Psoas muscle (tissue), 8 donors: ENCODE results near the gene MARCHF10. TPM values are rescaled to one million over a fixed set of nuclear protein-coding genes. Genes with fewer than 3 reads are reported as not detected.

Source experiments
- ATAC-seq, 4 donors: fragments of 200-7000 bp; cut with Tn5 transposase; one replicate each; pipeline ENCODE4 v1.9.1; 2020; ENCODE audit warnings: moderate library complexity in 3 of 4, mild to moderate bottlenecking in 2 of 4
- DNase-seq, 2 donors: peaks; one replicate each; pipeline ENCODE4 v3.0.0-alpha.2; 2020
- H3K27ac ChIP-seq: fragments of 200-600 bp; one replicate; pipeline ENCODE4 v1.8.0; 2022
- H3K27me3 ChIP-seq, 3 donors: fragments of 200-600 bp in 1 of 3; one replicate each; pipeline versions ENCODE4 v1.6.1 to v1.8.0; 2013 to 2022; ENCODE audit warnings: low read length in 2 of 3, mild to moderate bottlenecking in 2 of 3, moderate library complexity in 1 of 3; ENCODE audit not compliant: insufficient read depth in 3 of 3
- H3K36me3 ChIP-seq, 2 donors: fragments of 200-600 bp in 1 of 2; one replicate each; pipeline versions ENCODE4 v1.6.1 to v1.8.0; 2013 to 2022; ENCODE audit warnings: low read depth in 1 of 2, mild to moderate bottlenecking in 1 of 2, moderate library complexity in 1 of 2; ENCODE audit not compliant: insufficient read depth in 1 of 2
- H3K4me1 ChIP-seq: fragments of 200-600 bp; one replicate; pipeline ENCODE4 v1.8.0; 2022
- H3K4me3 ChIP-seq: fragments of 200-600 bp; one replicate; pipeline ENCODE4 v1.8.0; 2022; ENCODE audit warnings: mild to moderate bottlenecking
- H3K9me3 ChIP-seq: fragments of 200-600 bp; one replicate; pipeline ENCODE4 v1.8.0; 2022
- WGBS, 3 donors: extraction: QIAGEN DNeasy Blood & Tissue Kit; methylation state at CpG; one replicate each; pipeline versions ENCODE4 v1.1.6 to v1.1.7; 2013; 5-methylcytosine and 5-hydroxymethylcytosine counted together
- intact Hi-C, 2 donors: fragments of 100-400 bp; cut with DNase I; formaldehyde crosslinking; loops; one replicate each; pipeline versions ENCODE4 v1.11.0 to v1.14.2; 2022
- polyA plus RNA-seq, 3 donors: library from polyadenylated mRNA; stranded (reverse); fragments of 200-250 nt; gene quantifications; one replicate each; pipeline ENCODE4 v1.2.3, GENCODE V29; 2013
- total RNA-seq, 4 donors: library from RNA; stranded (reverse); fragmentation: NEBNext Ultra II Directional in 2 of 4; extraction: Animal tissue kit (Norgen Biotek cat#: 25700) in 2 of 4; gene quantifications; one replicate each; pipeline versions ENCODE4 v1.2.1 to v1.2.4, GENCODE V29; 2021 to 2023
- TF ChIP-seq, protein P1 (sequence below): fragments of 200-600 bp; IDR thresholded peaks from one replicate; pipeline ENCODE4 v1.8.0; 2022; ENCODE audit warnings: antibody characterized with exemption
- donor health status: healthy with polysubstance abuse.
- donor health status: DM: no; HTN: no; CAD: no; lungs with moderate emphysema.
- donor health status: Bipolar disorder and iron deficiency.
- donor health status: healthy.
- donor health status: DM: yes; HTN: yes; CAD: no.
- donor health status: DM: no; HTN: no; CAD: no.
- donor health status: DM: no; HTN: no; CAD: no.
- donor health status: DM: yes; HTN: yes; CAD: no.

Gene MARCHF10
- total and polyA plus RNA-seq, 7 donors = 0.01 TPM; not detected in 6

GRCh38 chr17:62724398-62725146 lies 83.5 kb downstream of the MARCHF10 start:
- H3K27ac ChIP-seq = no peak overlapping the region
- H3K4me1 ChIP-seq = peaks cover 3% of the 10 kb centered on the region
- ATAC-seq = no peak
- WGBS, 3 donors = 50 to 58% (median 53%) methylated on average over 16 of the region's 16 CpGs
- no peaks in the 10 kb centered on the region for H3K9me3 ChIP-seq
- H3K27me3 ChIP-seq = peaks cover 0 to 11% (median 3%) of the 10 kb centered on the region in 3 donors
- no peaks in the 10 kb centered on the region for H3K36me3 ChIP-seq
- H3K4me3 ChIP-seq = no peak overlapping the region
- TF ChIP-seq, protein P1, sequence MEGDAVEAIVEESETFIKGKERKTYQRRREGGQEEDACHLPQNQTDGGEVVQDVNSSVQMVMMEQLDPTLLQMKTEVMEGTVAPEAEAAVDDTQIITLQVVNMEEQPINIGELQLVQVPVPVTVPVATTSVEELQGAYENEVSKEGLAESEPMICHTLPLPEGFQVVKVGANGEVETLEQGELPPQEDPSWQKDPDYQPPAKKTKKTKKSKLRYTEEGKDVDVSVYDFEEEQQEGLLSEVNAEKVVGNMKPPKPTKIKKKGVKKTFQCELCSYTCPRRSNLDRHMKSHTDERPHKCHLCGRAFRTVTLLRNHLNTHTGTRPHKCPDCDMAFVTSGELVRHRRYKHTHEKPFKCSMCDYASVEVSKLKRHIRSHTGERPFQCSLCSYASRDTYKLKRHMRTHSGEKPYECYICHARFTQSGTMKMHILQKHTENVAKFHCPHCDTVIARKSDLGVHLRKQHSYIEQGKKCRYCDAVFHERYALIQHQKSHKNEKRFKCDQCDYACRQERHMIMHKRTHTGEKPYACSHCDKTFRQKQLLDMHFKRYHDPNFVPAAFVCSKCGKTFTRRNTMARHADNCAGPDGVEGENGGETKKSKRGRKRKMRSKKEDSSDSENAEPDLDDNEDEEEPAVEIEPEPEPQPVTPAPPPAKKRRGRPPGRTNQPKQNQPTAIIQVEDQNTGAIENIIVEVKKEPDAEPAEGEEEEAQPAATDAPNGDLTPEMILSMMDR = no peak
- no peak for DNase-seq
- intact Hi-C loops = no loop called here

DNA sequence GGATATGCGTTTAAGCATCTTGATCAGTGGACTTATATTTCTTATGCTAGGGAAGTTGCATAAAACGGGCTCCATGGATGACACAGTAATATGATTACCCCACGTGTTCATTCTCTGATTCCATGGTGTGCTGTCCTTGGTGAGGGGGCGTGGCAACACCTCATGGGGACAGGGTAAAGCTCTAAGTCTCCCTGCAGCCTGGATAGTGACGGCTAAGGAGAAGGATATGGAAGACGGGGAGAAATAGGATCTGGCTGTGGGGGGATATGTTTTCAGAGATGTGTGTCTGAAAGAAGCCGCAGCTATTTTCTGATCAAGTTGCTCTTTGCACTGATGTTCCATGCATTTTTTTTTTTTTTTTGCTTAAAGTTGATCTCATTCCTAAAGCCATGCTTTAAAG lies 84.3 kb downstream of the MARCHF10 start:
- intact Hi-C loops = no loop called here
- DNase-seq (no peak), ATAC-seq (peak in 1 of 4 donors; percentile 48)
- TF ChIP-seq, protein P1 = no peak
- H3K27ac ChIP-seq = no peak overlapping the region
- H3K9me3 ChIP-seq = no peaks in the 10 kb centered on the region
- 34 to 47% (median 35%) methylated on average over 7 of the region's 7 CpGs for WGBS, 3 donors
- no peak overlapping the region for H3K4me3 ChIP-seq
- peaks cover 0 to 11% (median 3%) of the 10 kb centered on the region in 3 donors for H3K27me3 ChIP-seq
- no peaks in the 10 kb centered on the region for H3K36me3 ChIP-seq
- H3K4me1 ChIP-seq = peaks cover 3% of the 10 kb centered on the region

DNA sequence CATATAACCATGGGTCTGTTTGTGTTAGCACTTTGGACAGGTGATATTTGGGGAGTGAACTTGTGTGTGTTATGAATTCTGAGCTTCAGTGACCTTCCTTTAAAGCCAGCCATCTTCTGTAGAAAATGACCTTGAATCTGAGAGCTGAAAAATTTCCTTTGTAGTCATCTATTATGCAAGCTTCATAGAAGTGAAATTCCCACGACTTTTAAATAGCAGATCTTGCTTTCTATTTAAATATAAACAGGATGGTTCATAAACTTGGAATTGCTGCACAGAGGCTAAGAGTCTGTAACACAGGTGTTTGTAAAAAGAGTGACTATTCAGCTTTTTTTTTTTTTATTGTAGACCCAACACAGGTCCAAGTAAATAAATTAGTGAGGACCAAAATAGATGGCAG lies 85.5 kb downstream of the MARCHF10 start:
- WGBS, 3 donors = 43 to 50% (median 45%) methylated on average over 1 of the region's 1 CpG
- Histone ChIP-seq H3K27ac (no peak overlapping the region), H3K36me3 (no peaks in the 10 kb centered on the region), H3K27me3 (peaks cover 0 to 11% (median 5%) of the 10 kb centered on the region in 3 donors), H3K4me3 (no peak overlapping the region), H3K4me1 (peaks cover 3% of the 10 kb centered on the region), H3K9me3 (no peaks in the 10 kb centered on the region)
- no peak for DNase-seq
- no peak for ATAC-seq
- TF ChIP-seq, protein P1 = no peak
- intact Hi-C loops = no loop called here

GRCh38 chr17:62720126-62720850 lies 87.8 kb downstream of the MARCHF10 start:
- peaks cover 3% of the 10 kb centered on the region for H3K4me1 ChIP-seq
- intact Hi-C loops = no loop called here
- no peaks in the 10 kb centered on the region for H3K9me3 ChIP-seq
- H3K4me3 ChIP-seq = no peak overlapping the region
- TF ChIP-seq, protein P1 = peak; percentile 6
- 84 to 91% (median 88%) methylated on average over 3 of the region's 3 CpGs for WGBS, 3 donors
- no peak overlapping the region for H3K27ac ChIP-seq
- H3K36me3 ChIP-seq = no peaks in the 10 kb centered on the region
- H3K27me3 ChIP-seq = peaks cover 0 to 11% (median 5%) of the 10 kb centered on the region in 3 donors
- DNase-seq (no peak), ATAC-seq (no peak)
